A673 (cell line): ENCODE results near the gene TMEM170A. TPM values are rescaled to one million over a fixed set of nuclear protein-coding genes. Genes with fewer than 3 reads are reported as not detected.
"Not testable (repeated sequence)": the region's sequence is repeated elsewhere in the genome, so short reads cannot be mapped to it uniquely, and the experiment has no call there.

Source experiments
- BruUV-seq: library from RNA; stranded (reverse); fragments of 400-500 nt; replicated peaks from 2 replicates; lab custom pipeline; 2021; lab: Mats Ljungman, UMichigan
- CTCF ChIA-PET: fragments of 300-600 bp; sonication (Branson Sonifier 250); formaldehyde crosslinking; loops from one replicate; lab custom pipeline; 2022; ENCODE audit warnings: antibody characterized with exemption; lab: Charles Lee
- POLR2A ChIA-PET: fragments of 300-600 bp; sonication (Branson Sonifier 250); formaldehyde crosslinking; loops from one replicate; lab custom pipeline; 2022; ENCODE audit warnings: antibody characterized with exemption; ENCODE audit not compliant: low non-redundant PET; lab: Charles Lee
- DNase-seq: peaks from one replicate; pipeline ENCODE4 v3.0.0-alpha.2; 2015; ENCODE audit warnings: low spot score
- H3K27ac ChIP-seq: fragments of 200-600 bp; sonication (generic); 2 replicates; pipeline ENCODE4 v1.5.1; 2016; ENCODE audit warnings: mixed run types, low read depth, mild to moderate bottlenecking, mixed read lengths, antibody characterized with exemption, low read length; ENCODE audit not compliant: poor library complexity, severe bottlenecking
- H3K27me3 ChIP-seq: fragments of 200-600 bp; sonication (generic); replicated peaks from 2 replicates; pipeline ENCODE4 v1.6.1; 2017; ENCODE audit warnings: mixed run types, low read depth, mild to moderate bottlenecking, mixed read lengths, antibody characterized with exemption, low read length; ENCODE audit not compliant: insufficient read depth, poor library complexity
- H3K36me3 ChIP-seq: fragments of 200-600 bp; sonication (generic); 2 replicates; pipeline ENCODE4 v1.6.1; 2016; ENCODE audit warnings: mixed run types, mild to moderate bottlenecking, mixed read lengths, antibody characterized with exemption, low read length; ENCODE audit not compliant: insufficient read depth, poor library complexity, severe bottlenecking
- H3K4me1 ChIP-seq: fragments of 200-600 bp; sonication (generic); 2 replicates; pipeline ENCODE4 v1.6.1; 2017; ENCODE audit warnings: mixed run types, mild to moderate bottlenecking, mixed read lengths, antibody characterized with exemption, low read length; ENCODE audit not compliant: insufficient read depth, poor library complexity, severe bottlenecking
- H3K4me3 ChIP-seq: fragments of 200-600 bp; sonication (generic); 2 replicates; pipeline ENCODE4 v1.5.1; 2016; ENCODE audit warnings: low read depth, mixed run types, mild to moderate bottlenecking, mixed read lengths, low read length; ENCODE audit not compliant: poor library complexity, severe bottlenecking
- H3K9me3 ChIP-seq: fragments of 200-600 bp; sonication (generic); 2 replicates; pipeline ENCODE4 v1.6.1; 2016; ENCODE audit warnings: mixed run types, low read depth, mild to moderate bottlenecking, mixed read lengths, antibody characterized with exemption, low read length; ENCODE audit not compliant: poor library complexity, severe bottlenecking
- EZH2 ChIP-seq: fragments of 200-600 bp; sonication (generic); IDR thresholded peaks from 2 replicates; pipeline ENCODE4 v1.6.1; 2017; ENCODE audit warnings: borderline replicate concordance, low read depth, mild to moderate bottlenecking, mixed read lengths, antibody characterized with exemption, low read length; ENCODE audit not compliant: poor library complexity, severe bottlenecking
- intact Hi-C: fragments of 100-400 bp; cut with micrococcal nuclease; formaldehyde crosslinking; loops from one replicate; pipeline ENCODE4 v1.10.0; 2022; ENCODE audit not compliant: unreplicated experiment
- total RNA-seq: library from RNA; stranded (reverse); gene quantifications from 2 replicates; pipeline ENCODE4 v1.2.3, GENCODE V29; 2021
- TF ChIP-seq, protein P1 (sequence below): fragments of 300-800, 200-600 bp; sonication (generic); conservative IDR thresholded peaks from 2 replicates; pipeline ENCODE4 v1.5.1; 2017; ENCODE audit warnings: low read depth, mild to moderate bottlenecking, antibody characterized with exemption, low read length, moderate library complexity, mixed read lengths

TMEM170A gene
- total RNA-seq, 1 experiment from 2014 or later: 25.9 TPM

DNA sequence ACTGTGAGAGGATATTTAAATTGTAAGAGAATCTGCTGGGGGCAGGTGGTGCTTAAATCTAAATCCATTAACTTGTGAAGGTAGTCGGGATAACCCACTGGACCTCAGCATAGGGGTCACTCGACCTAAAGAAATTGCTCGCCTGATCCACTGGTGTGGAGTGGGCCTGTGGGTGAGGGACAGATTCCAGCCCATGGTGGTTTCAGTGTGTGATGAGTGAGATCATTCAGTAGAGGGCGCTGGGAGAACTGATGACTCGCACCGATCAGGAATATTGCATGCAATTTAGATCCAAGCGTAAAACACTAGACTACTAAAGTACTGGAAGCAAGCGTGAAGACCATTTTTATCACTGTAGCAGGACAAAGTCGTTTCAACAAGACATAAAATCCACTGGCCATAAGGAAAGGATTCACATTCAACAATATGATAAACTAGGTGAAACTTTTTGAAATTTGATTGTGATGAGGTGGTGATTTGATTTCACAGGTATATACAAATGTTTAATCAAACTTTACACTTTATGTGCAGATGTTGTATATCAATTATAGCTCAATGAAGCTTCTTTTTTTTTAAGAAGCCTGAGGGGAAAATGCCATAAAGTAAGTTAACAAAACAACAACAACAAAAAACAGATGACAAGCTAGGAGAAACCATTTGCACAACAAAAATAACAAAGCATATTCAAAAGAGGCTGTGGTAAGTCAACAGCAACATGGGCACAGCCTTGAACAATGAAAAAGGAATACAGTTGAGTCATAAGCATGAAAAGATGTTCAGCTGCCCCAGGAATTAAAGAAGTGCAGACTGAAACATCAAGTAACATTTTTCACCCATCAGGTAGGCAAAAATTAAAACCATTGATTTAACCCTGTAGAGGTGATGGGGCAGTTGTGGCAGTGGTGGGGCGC is 7.5 kb upstream of the TMEM170A start:
- Histone ChIP-seq H3K27me3 (no peaks in the 10 kb centered on the region), H3K9me3 (no peaks in the 10 kb centered on the region), H3K4me1 (no peaks in the 10 kb centered on the region), H3K27ac (no peak overlapping the region), H3K4me3 (no peak overlapping the region), H3K36me3 (no peaks in the 10 kb centered on the region)
- TF ChIP-seq, protein P1, sequence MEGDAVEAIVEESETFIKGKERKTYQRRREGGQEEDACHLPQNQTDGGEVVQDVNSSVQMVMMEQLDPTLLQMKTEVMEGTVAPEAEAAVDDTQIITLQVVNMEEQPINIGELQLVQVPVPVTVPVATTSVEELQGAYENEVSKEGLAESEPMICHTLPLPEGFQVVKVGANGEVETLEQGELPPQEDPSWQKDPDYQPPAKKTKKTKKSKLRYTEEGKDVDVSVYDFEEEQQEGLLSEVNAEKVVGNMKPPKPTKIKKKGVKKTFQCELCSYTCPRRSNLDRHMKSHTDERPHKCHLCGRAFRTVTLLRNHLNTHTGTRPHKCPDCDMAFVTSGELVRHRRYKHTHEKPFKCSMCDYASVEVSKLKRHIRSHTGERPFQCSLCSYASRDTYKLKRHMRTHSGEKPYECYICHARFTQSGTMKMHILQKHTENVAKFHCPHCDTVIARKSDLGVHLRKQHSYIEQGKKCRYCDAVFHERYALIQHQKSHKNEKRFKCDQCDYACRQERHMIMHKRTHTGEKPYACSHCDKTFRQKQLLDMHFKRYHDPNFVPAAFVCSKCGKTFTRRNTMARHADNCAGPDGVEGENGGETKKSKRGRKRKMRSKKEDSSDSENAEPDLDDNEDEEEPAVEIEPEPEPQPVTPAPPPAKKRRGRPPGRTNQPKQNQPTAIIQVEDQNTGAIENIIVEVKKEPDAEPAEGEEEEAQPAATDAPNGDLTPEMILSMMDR: peak; percentile 88
- no peak for TF ChIP-seq EZH2
- ChIA-PET POLR2A (no interaction called here), CTCF (interaction anchor here (1.0 to 1.2 kb wide), 3 partner anchors 45 to 292 kb away, joined by 3 to 5 read pairs (median 4); no protein-coding TSS in a partner anchor)
- no TSS peak for BruUV-seq
- intact Hi-C loops: loop anchor here (1.0 kb wide), 3 partner anchors 45 to 292 kb away; no protein-coding TSS in a partner anchor
- peak; percentile 70 for DNase-seq

DNA sequence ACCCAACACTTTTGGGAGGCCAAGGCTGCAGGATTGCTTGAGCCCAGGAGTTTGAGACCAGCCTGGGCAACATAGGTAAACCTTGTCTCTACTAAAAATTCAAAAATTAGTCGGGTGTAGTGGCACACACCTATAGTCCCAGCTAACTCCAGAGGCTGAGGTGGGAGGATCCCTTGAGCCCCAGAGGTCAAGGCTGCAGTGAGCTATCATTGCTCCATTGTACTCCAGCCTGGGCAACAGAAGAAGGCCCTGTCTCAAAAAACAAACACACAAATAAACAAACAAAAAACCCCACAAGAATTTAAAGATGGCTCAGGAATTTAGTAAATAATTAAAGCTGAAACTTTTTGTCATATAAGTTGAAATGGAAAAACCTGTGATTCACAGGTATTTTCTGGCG is 2.3 kb upstream of the TMEM170A start:
- POLR2A ChIA-PET: no interaction called here

DNA sequence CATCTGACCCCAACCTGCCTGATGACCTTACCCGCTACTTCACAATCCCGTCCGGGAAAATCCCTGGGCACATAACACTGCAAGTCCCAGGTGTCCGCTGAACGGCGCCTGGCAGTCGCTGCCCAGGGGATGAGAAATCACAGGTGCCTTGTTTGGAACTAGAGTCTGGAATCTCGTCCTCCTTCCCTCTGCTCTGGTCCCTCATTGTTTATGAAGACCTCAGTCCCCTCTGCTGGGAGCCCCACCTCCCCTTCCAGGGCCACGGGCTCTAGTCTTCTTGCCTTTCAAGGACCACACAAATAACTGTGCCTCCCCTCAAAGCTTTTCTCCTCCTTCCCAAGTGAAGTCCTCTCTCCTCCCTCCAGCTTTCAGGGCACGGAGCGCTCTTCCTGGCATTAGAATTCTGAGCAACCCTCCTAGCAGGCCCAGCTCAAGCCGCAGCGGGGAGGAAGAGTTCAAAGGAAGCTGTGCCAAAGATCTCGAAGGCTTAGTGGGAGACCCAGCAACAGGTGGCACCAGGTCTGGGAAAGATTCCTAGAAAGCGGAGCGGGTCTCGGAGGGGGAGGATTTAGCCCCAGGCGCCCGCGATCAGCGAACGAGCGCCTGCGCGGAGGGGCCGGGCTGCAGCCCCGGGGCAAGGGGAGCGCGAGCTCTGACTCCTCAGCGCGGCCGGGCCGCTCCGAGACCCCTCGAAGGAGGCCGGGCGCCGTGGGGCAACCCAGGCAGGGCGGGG is 934 bp downstream of the TMEM170A start:
- intact Hi-C loops: loop anchor here (2.0 kb wide), 3 partner anchors 91 to 265 kb away; partner anchors contain the start of gene ADAT1
- TSS peak; percentile 48 for BruUV-seq
- Histone ChIP-seq H3K27ac (peak overlapping the region; percentile 92), H3K4me3 (peak overlapping the region; percentile 76)
- H3K36me3 ChIP-seq, POLR2A ChIA-PET, H3K4me1 ChIP-seq, H3K9me3 ChIP-seq, H3K27me3 ChIP-seq: not testable (repeated sequence)
- DNase-seq: peak; percentile 36
- CTCF ChIA-PET: interaction anchor here (0.8 kb wide), 2 partner anchors 19 to 29 kb away, joined by 3 to 4 read pairs; no protein-coding TSS in a partner anchor

More for the DNA sequence above, 2.3 kb upstream of the TMEM170A start:
- CTCF ChIA-PET: interaction anchor here (0.6 kb wide), 1 partner anchor 51 kb away, joined by 5 read pairs; no protein-coding TSS in a partner anchor
- Histone ChIP-seq H3K4me1 (peaks cover 2% of the 10 kb centered on the region), H3K4me3 (no peak overlapping the region), H3K27ac (no peak overlapping the region), H3K27me3 (no peaks in the 10 kb centered on the region), H3K9me3 (no peaks in the 10 kb centered on the region), H3K36me3 (no peaks in the 10 kb centered on the region)
- no TSS peak for BruUV-seq
- intact Hi-C loops: no loop called here
- DNase-seq: no peak
- no peak for TF ChIP-seq EZH2
- TF ChIP-seq, protein P1: no peak
